IMR-90 (cell line): ENCODE data around the gene LAPTM5. TPM values are rescaled to one million over a fixed set of nuclear protein-coding genes. Genes with fewer than 3 reads are reported as not detected.

Experiments used
- ATAC-seq: fragments of 200-7000 bp; cut with Tn5 transposase; 2 replicates; pipeline ENCODE4 v1.9.1; 2020; ENCODE audit warnings: low read depth, mild to moderate bottlenecking, moderate library complexity
- BruUV-seq: library from RNA; stranded (reverse); fragments of 400-500 nt; replicated peaks from 2 replicates; lab custom pipeline; 2021; lab: Mats Ljungman, UMichigan
- CTCF ChIA-PET: fragments of 300-600 bp; formaldehyde crosslinking; extraction: SDS; loops from one replicate; lab custom pipeline; 2021; ENCODE audit warnings: antibody characterized with exemption; lab: Yijun Ruan, JAX
- POLR2A ChIA-PET: fragments of 300-600 bp; sonication (Branson Sonifier 250); formaldehyde crosslinking; loops from one replicate; lab custom pipeline; 2022; ENCODE audit warnings: antibody characterized with exemption; ENCODE audit not compliant: unreplicated experiment; lab: Charles Lee
- DNase-seq: peaks from one replicate; pipeline ENCODE4 v3.0.0; 2013
- H2AFZ ChIP-seq: replicated peaks from 2 replicates; pipeline ENCODE3; 2013; ENCODE audit warnings: low read length, mild to moderate bottlenecking; ENCODE audit not compliant: poor library complexity
- H2AK5ac ChIP-seq: 2 replicates; pipeline ENCODE4 v1.6.1; 2013; ENCODE audit warnings: low read depth, low read length, inconsistent platforms
- H2AK9ac ChIP-seq: replicated peaks from 2 replicates; pipeline ENCODE3; 2013; ENCODE audit warnings: mild to moderate bottlenecking, low read depth, low read length, moderate library complexity; ENCODE audit not compliant: poor library complexity
- H2BK120ac ChIP-seq: 2 replicates; pipeline ENCODE4 v1.6.1; 2013; ENCODE audit warnings: low read depth, low read length, inconsistent platforms
- H2BK15ac ChIP-seq: 3 replicates; pipeline ENCODE4 v1.6.1; 2013; ENCODE audit warnings: low read depth, low read length, inconsistent platforms
- H2BK20ac ChIP-seq: 2 replicates; pipeline ENCODE4 v1.6.1; 2013; ENCODE audit warnings: low read depth, mild to moderate bottlenecking, inconsistent platforms, low read length, moderate library complexity
- H2BK5ac ChIP-seq: 2 replicates; pipeline ENCODE4 v1.6.1; 2013; ENCODE audit warnings: mild to moderate bottlenecking, low read depth, low read length, inconsistent platforms; ENCODE audit not compliant: poor library complexity, severe bottlenecking
- H3K14ac ChIP-seq: replicated peaks from 2 replicates; pipeline ENCODE4 v1.6.1; 2013; ENCODE audit warnings: low read depth, low read length, inconsistent platforms
- H3K18ac ChIP-seq: 2 replicates; pipeline ENCODE4 v1.6.1; 2013; ENCODE audit warnings: low read depth, low read length, control low read depth
- H3K23ac ChIP-seq: 2 replicates; pipeline ENCODE4 v1.6.1; 2013; ENCODE audit warnings: low read depth, low read length, inconsistent platforms
- H3K27ac ChIP-seq: 2 replicates; pipeline ENCODE4 v1.5.1; 2013; ENCODE audit warnings: mild to moderate bottlenecking, control low read depth, low read length; ENCODE audit not compliant: insufficient read depth
- H3K27me3 ChIP-seq: 2 replicates; pipeline ENCODE4 v1.6.1; 2013; ENCODE audit warnings: low read length; ENCODE audit not compliant: control insufficient read depth, insufficient read depth
- H3K36me3 ChIP-seq: 2 replicates; pipeline ENCODE4 v1.6.1; 2013; ENCODE audit warnings: low read length, mixed read lengths; ENCODE audit not compliant: control insufficient read depth, insufficient read depth
- H3K4ac ChIP-seq: 2 replicates; pipeline ENCODE4 v1.6.1; 2013; ENCODE audit warnings: low read depth, low read length, inconsistent platforms
- H3K4me1 ChIP-seq: 2 replicates; pipeline ENCODE4 v1.6.1; 2013; ENCODE audit warnings: low read length, mixed read lengths; ENCODE audit not compliant: control insufficient read depth, insufficient read depth
- H3K4me2 ChIP-seq: 2 replicates; pipeline ENCODE4 v1.6.1; 2013; ENCODE audit warnings: low read depth, mild to moderate bottlenecking, control low read depth, low read length, moderate library complexity
- H3K4me3 ChIP-seq: 2 replicates; pipeline ENCODE4 v1.5.1; 2013; ENCODE audit warnings: low read depth, mild to moderate bottlenecking, control low read depth, low read length, moderate library complexity; ENCODE audit not compliant: insufficient read depth
- H3K56ac ChIP-seq: 2 replicates; pipeline ENCODE4 v1.6.1; 2013; ENCODE audit warnings: low read length, inconsistent platforms; ENCODE audit not compliant: insufficient read depth; ENCODE audit errors: extremely low read depth
- H3K79me1 ChIP-seq, 2 experiments: 2 replicates each; pipeline ENCODE4 v1.6.1; 2013; ENCODE audit warnings: low read length in 2 of 2, inconsistent platforms in 1 of 2, low read depth in 1 of 2
- H3K9ac ChIP-seq: 2 replicates; pipeline ENCODE4 v1.6.1; 2013; ENCODE audit warnings: low read depth, low read length, control low read depth
- H3K9me1 ChIP-seq: 2 replicates; pipeline ENCODE4 v1.6.1; 2013; ENCODE audit warnings: low read length, inconsistent platforms; ENCODE audit not compliant: insufficient read depth
- H3K9me3 ChIP-seq: 2 replicates; pipeline ENCODE4 v1.6.1; 2013; ENCODE audit warnings: low read length; ENCODE audit not compliant: control insufficient read depth, insufficient read depth
- H4K20me1 ChIP-seq: 2 replicates; pipeline ENCODE4 v1.6.1; 2013; ENCODE audit warnings: low read length, inconsistent platforms; ENCODE audit not compliant: insufficient read depth
- H4K5ac ChIP-seq: 2 replicates; pipeline ENCODE4 v1.6.1; 2013; ENCODE audit warnings: mild to moderate bottlenecking, low read depth, low read length, control low read depth
- H4K8ac ChIP-seq, 2 experiments: 2 replicates each; pipeline ENCODE4 v1.6.1; 2013; ENCODE audit warnings: low read depth in 2 of 2, low read length in 2 of 2, control low read depth in 1 of 2, inconsistent platforms in 1 of 2
- H4K91ac ChIP-seq: 2 replicates; pipeline ENCODE4 v1.6.1; 2013; ENCODE audit warnings: low read depth, low read length, inconsistent platforms; ENCODE audit not compliant: insufficient read depth
- BHLHE40 ChIP-seq: fragments of 150-350 bp; IDR thresholded peaks from 2 replicates; pipeline ENCODE4 v1.6.1; 2016; ENCODE audit warnings: mild to moderate bottlenecking, low read depth, low read length
- CEBPB ChIP-seq: IDR thresholded peaks from 2 replicates; pipeline ENCODE4 v1.6.1; 2012; ENCODE audit warnings: low read depth, low read length, improper control_type of control experiment
- CHD1 ChIP-seq: IDR thresholded peaks from 2 replicates; pipeline ENCODE4 v1.6.1; 2012; ENCODE audit warnings: low read depth, low read length, improper control_type of control experiment
- CTCF ChIP-seq: conservative IDR thresholded peaks from 2 replicates; pipeline ENCODE4 v1.5.1; 2012; ENCODE audit warnings: mild to moderate bottlenecking, low read depth, low read length, improper control_type of control experiment
- ELK1 ChIP-seq: fragments of 150-350 bp; IDR thresholded peaks from 2 replicates; pipeline ENCODE4 v1.6.1; 2016; ENCODE audit warnings: low read depth, mild to moderate bottlenecking, low read length, moderate library complexity, borderline replicate concordance
- FOS ChIP-seq: fragments of 150-350 bp; IDR thresholded peaks from 2 replicates; pipeline ENCODE4 v1.6.1; 2016; ENCODE audit warnings: low read depth, low read length
- MAZ ChIP-seq: IDR thresholded peaks from 2 replicates; pipeline ENCODE4 v1.6.1; 2012; ENCODE audit warnings: low read depth, mild to moderate bottlenecking, low read length, improper control_type of control experiment, moderate library complexity, borderline replicate concordance
- MXI1 ChIP-seq: IDR thresholded peaks from 2 replicates; pipeline ENCODE4 v1.6.1; 2012; ENCODE audit warnings: low read depth, mild to moderate bottlenecking, low read length, moderate library complexity, borderline replicate concordance
- RAD21 ChIP-seq: IDR thresholded peaks from 2 replicates; pipeline ENCODE4 v1.6.1; 2012; ENCODE audit warnings: low read length, improper control_type of control experiment
- RCOR1 ChIP-seq: IDR thresholded peaks from 2 replicates; pipeline ENCODE4 v1.6.1; 2012; ENCODE audit warnings: mild to moderate bottlenecking, low read length, improper control_type of control experiment; ENCODE audit not compliant: insufficient replicate concordance
- RFX5 ChIP-seq: IDR thresholded peaks from 2 replicates; pipeline ENCODE4 v1.8.0; 2012; ENCODE audit warnings: low read depth, mild to moderate bottlenecking, low read length, moderate library complexity
- SMC3 ChIP-seq: fragments of 150-350 bp; IDR thresholded peaks from 2 replicates; pipeline ENCODE4 v1.6.1; 2016; ENCODE audit warnings: low read depth, mild to moderate bottlenecking, antibody characterized with exemption, low read length, moderate library complexity
- WGBS, 2 experiments: methylation state at CpG; one replicate each; pipeline versions ENCODE4 v1.1.5 to v1.1.7; 2013; ENCODE audit warnings: missing lambda C conversion rate in 2 of 2; ENCODE audit not compliant: insufficient read length in 1 of 2; ENCODE audit errors: extremely low coverage in 2 of 2; 5-methylcytosine and 5-hydroxymethylcytosine counted together
- dilution Hi-C: fragments of 300-500 bp; cut with HindIII; formaldehyde crosslinking; loops from one replicate; pipeline ENCODE4 v1.14.3; 2018; ENCODE audit warnings: low sequenced_read_pairs; ENCODE audit not compliant: unreplicated experiment
- in situ Hi-C: fragments of 300-500 bp; cut with MboI; formaldehyde crosslinking; loops from 3 replicates; pipeline ENCODE4 v1.14.3; 2019; ENCODE audit warnings: low sequenced_read_pairs, inconsistent platforms, mixed read lengths
- intact Hi-C: fragments of 100-400 bp; cut with micrococcal nuclease; formaldehyde crosslinking; loops from 2 replicates; pipeline ENCODE4 v1.10.0; 2022
- polyA plus RNA-seq, 3 experiments: library from polyadenylated mRNA; depleted of rRNA; stranded (reverse); fragments of >200 nt; gene quantifications; 2 replicates each; pipeline ENCODE4 v1.2.3, GENCODE V29; 2012; ENCODE audit warnings: low replicate concordance in 1 of 3
- total RNA-seq: library from RNA; depleted of rRNA; stranded (reverse); fragments of >200 nt; gene quantifications from 2 replicates; pipeline ENCODE4 v1.2.3, GENCODE V29; 2012

LAPTM5 gene
- total and polyA plus RNA-seq, 2 of the 4 experiments (the other 2 are of a cell fraction), result 0.09 TPM; not detected in 1

- no peak overlapping the region for H3K9ac ChIP-seq
- no peak overlapping the region for H3K4me2 ChIP-seq
- ChIA-PET POLR2A (no interaction called here), CTCF (interaction anchor here (0.7 to 2.9 kb wide), 11 partner anchors 8 to 1414 kb away, joined by 3 to 18 read pairs (median 5); no protein-coding TSS in a partner anchor)
- H3K9me3 ChIP-seq, result no peaks in the 10 kb centered on the region
- H4K5ac ChIP-seq, result no peak overlapping the region
- H3K14ac ChIP-seq, result no peak overlapping the region; the same call in 1 of the 2 replicates
- in situ Hi-C loops, result no loop called here
- no peak overlapping the region for H2BK15ac ChIP-seq
- no peak overlapping the region for H4K91ac ChIP-seq
- ATAC-seq (peak; percentile 83), DNase-seq (peak; percentile 45)
- no peaks in the 10 kb centered on the region for H3K9me1 ChIP-seq
- H3K79me1 ChIP-seq, result no peaks in the 10 kb centered on the region
- H2AK5ac ChIP-seq, result peak overlapping the region; percentile 60; the same call in 1 of the 2 replicates
- dilution Hi-C loops, result no loop called here
- H3K56ac ChIP-seq, result no peak overlapping the region
- H3K4me3 ChIP-seq, result no peak overlapping the region
- peak overlapping the region; percentile 64 for H3K4ac ChIP-seq
- H3K36me3 ChIP-seq, result no peaks in the 10 kb centered on the region
- peak overlapping the region; percentile 79 for H2AK9ac ChIP-seq
- intact Hi-C loops, result loop anchor here (1.0 to 5.0 kb wide), 2 partner anchors 129 to 145 kb away; no protein-coding TSS in a partner anchor
- no peaks in the 10 kb centered on the region for H4K20me1 ChIP-seq
- no peak overlapping the region for H3K27ac ChIP-seq
- H3K4me1 ChIP-seq, result no peaks in the 10 kb centered on the region
- peak overlapping the region; percentile 47; the same call in 1 of the 2 replicates for H2BK120ac ChIP-seq
- H2AFZ ChIP-seq, result peak overlapping the region; percentile 93
- H3K27me3 ChIP-seq, result peaks cover 2% of the 10 kb centered on the region; the same call in 1 of the 2 replicates
- 10% methylated on average over 8 of the region's 25 CpGs; no CpG with 5 or more reads in 1 of the 2 experiments for WGBS, 2 experiments
- H3K23ac ChIP-seq, result no peak overlapping the region
- H4K8ac ChIP-seq, result peak overlapping the region in 1 of 2 experiments; percentile 81; a peak in 1 of 4 replicates
- no peak overlapping the region for H2BK5ac ChIP-seq
- no peak overlapping the region for H2BK20ac ChIP-seq
- BruUV-seq, result no TSS peak
- no peak overlapping the region for H3K18ac ChIP-seq
- TF ChIP-seq MXI1 (no peak), CTCF (peak; percentile 85), BHLHE40 (no peak), FOS (no peak), CEBPB (no peak), SMC3 (peak; percentile 81), RAD21 (peak; percentile 86), RFX5 (no peak), MAZ (peak; percentile 55; the same call in 1 of the 2 replicates), CHD1 (no peak), ELK1 (no peak), RCOR1 (no peak)
These were observed 25.0 kb upstream of the LAPTM5 start for GRCh38 chr1:30782361-30783255.
